22Rv1 (cell line): ENCODE results near the gene ANO2.

ENCODE experiments used
- CTCF ChIP-seq: fragments of 450-650 bp; IDR thresholded peaks from 2 replicates; pipeline ENCODE4 v1.5.1; 2017; ENCODE audit warnings: mild to moderate bottlenecking
- ZFX ChIP-seq: fragments of 450-650 bp; IDR thresholded peaks from 2 replicates; pipeline ENCODE4 v1.6.1; 2017; ENCODE audit warnings: antibody characterized with exemption, borderline replicate concordance

DNA sequence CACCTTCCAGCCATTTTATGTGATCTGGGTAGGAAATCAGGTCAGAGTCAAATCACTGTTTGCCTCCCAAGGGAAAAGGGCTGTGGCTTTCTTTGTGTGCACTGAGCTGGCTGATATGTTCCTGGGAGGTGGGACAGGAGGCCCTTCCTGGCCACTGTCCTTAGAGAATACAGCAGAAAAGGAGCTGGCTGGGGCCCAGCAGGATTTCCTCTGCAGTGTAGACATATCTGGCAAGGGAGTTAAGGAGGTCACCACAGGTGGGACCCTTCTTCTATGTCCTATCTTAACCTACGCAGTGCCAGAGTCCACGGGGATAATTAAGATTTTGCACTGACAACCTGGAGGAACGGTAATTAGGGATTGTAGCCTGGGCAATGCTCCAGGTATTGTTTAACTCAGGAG is 367.8 kb downstream of the ANO2 start:
- TF ChIP-seq CTCF (no peak), ZFX (no peak)
